Astrocyte (in vitro differentiated cells and primary cell): Measurements from ENCODE around the gene GDF9. TPM values are rescaled to one million over a fixed set of nuclear protein-coding genes. Genes with fewer than 3 reads are reported as not detected.

Experiments
- DNase-seq: peaks from one replicate; pipeline ENCODE4 v3.0.0-alpha.2; 2010; ENCODE audit warnings: low read depth
- FAIRE-seq: peaks from 2 replicates; lab custom pipeline; 2011; peaks lifted over from hg19 to GRCh38; lab: Jason Lieb, UNC
- H2AFZ ChIP-seq: 2 replicates; pipeline ENCODE4 v1.6.0; 2012; ENCODE audit warnings: low read depth, low read length, inconsistent platforms
- H3K27ac ChIP-seq: 2 replicates; pipeline ENCODE4 v1.5.1; 2011; ENCODE audit warnings: low read depth, low read length, inconsistent platforms
- H3K27me3 ChIP-seq: 2 replicates; pipeline ENCODE4 v1.6.0; 2011; ENCODE audit warnings: low read length, inconsistent platforms; ENCODE audit not compliant: insufficient read depth
- H3K36me3 ChIP-seq: 2 replicates; pipeline ENCODE4 v1.5.1; 2011; ENCODE audit warnings: low read length, inconsistent platforms; ENCODE audit not compliant: insufficient read depth
- H3K4me1 ChIP-seq: 2 replicates; pipeline ENCODE4 v1.5.1; 2011; ENCODE audit warnings: low read length, inconsistent platforms; ENCODE audit not compliant: insufficient read depth
- H3K4me2 ChIP-seq: 2 replicates; pipeline ENCODE4 v1.6.0; 2012; ENCODE audit warnings: low read length, inconsistent platforms
- H3K4me3 ChIP-seq: 2 replicates; pipeline ENCODE4 v1.5.1; 2011; ENCODE audit warnings: low read depth, mild to moderate bottlenecking, low read length, inconsistent platforms; ENCODE audit not compliant: insufficient read depth
- H3K79me2 ChIP-seq: 2 replicates; pipeline ENCODE4 v1.6.0; 2012; ENCODE audit warnings: mild to moderate bottlenecking, low read length, inconsistent platforms; ENCODE audit not compliant: insufficient read depth
- H3K9ac ChIP-seq: 2 replicates; pipeline ENCODE4 v1.6.0; 2012; ENCODE audit warnings: mild to moderate bottlenecking, low read length, inconsistent platforms
- H3K9me3 ChIP-seq: 2 replicates; pipeline ENCODE4 v1.5.1; 2012; ENCODE audit warnings: low read depth, mild to moderate bottlenecking, low read length, inconsistent platforms; ENCODE audit not compliant: insufficient read depth
- H4K20me1 ChIP-seq: 2 replicates; pipeline ENCODE4 v1.6.0; 2012; ENCODE audit warnings: low read length, inconsistent platforms; ENCODE audit not compliant: insufficient read depth
- H3K27ac Mint-ChIP-seq: one replicate; pipeline ENCODE4 v1.8.0; 2021; ENCODE audit warnings: mild to moderate bottlenecking, mixed read lengths; ENCODE audit not compliant: unreplicated experiment
- H3K27me3 Mint-ChIP-seq: one replicate; pipeline ENCODE4 v1.8.0; 2021; ENCODE audit warnings: low read depth, mixed read lengths; ENCODE audit not compliant: unreplicated experiment
- H3K36me3 Mint-ChIP-seq: one replicate; pipeline ENCODE4 v1.8.0; 2021; ENCODE audit warnings: low read depth, mixed read lengths; ENCODE audit not compliant: unreplicated experiment
- H3K4me1 Mint-ChIP-seq: one replicate; pipeline ENCODE4 v1.8.0; 2021; ENCODE audit warnings: low read depth, mixed read lengths; ENCODE audit not compliant: unreplicated experiment
- H3K4me3 Mint-ChIP-seq: one replicate; pipeline ENCODE4 v1.8.0; 2021; ENCODE audit warnings: mild to moderate bottlenecking, moderate library complexity, mixed read lengths; ENCODE audit not compliant: unreplicated experiment
- H3K9me3 Mint-ChIP-seq: one replicate; pipeline ENCODE4 v1.8.0; 2021; ENCODE audit warnings: mild to moderate bottlenecking, mixed read lengths; ENCODE audit not compliant: unreplicated experiment
- EZH2 ChIP-seq: IDR thresholded peaks from 2 replicates; pipeline ENCODE4 v1.6.1; 2012; ENCODE audit warnings: mild to moderate bottlenecking, low read length, inconsistent platforms; ENCODE audit not compliant: insufficient read depth
- total RNA-seq: library from RNA; stranded (reverse); gene quantifications from 2 replicates; pipeline ENCODE4 v1.2.1, GENCODE V29; 2021
- TF ChIP-seq, protein P1 (sequence below): IDR thresholded peaks from 2 replicates; pipeline ENCODE4 v1.5.1; 2011; ENCODE audit warnings: low read depth, mild to moderate bottlenecking, inconsistent platforms, low read length, moderate library complexity; ENCODE audit not compliant: insufficient read depth

Gene GDF9
- total RNA-seq, 1 donor from 2014 or later, result 0.34 TPM

DNA sequence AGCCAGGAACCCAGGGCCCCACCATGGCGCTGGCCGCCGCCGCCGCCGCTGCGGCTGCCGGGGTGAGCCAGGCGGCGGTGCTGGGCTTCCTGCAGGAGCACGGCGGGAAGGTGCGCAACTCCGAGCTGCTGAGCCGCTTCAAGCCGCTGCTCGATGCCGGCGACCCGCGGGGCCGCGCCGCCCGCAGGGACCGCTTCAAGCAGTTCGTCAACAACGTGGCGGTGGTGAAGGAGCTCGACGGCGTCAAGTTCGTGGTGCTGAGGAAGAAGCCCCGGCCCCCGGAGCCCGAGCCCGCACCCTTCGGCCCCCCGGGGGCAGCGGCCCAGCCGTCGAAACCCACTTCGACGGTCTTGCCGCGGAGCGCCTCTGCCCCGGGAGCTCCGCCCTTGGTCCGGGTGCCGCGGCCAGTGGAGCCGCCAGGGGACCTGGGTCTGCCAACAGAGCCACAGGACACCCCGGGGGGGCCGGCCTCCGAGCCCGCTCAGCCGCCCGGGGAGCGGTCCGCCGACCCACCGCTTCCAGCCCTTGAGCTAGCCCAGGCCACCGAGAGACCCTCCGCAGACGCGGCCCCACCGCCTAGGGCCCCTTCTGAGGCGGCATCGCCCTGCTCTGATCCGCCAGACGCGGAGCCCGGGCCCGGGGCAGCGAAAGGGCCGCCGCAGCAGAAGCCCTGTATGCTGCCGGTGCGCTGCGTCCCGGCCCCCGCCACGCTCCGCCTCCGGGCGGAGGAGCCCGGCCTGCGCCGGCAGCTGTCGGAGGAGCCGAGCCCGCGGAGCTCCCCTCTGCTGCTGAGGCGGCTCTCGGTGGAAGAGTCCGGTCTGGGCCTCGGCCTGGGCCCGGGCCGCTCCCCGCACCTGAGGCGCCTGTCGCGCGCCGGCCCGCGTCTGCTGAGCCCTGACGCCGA is 52.4 kb downstream of the GDF9 start:
- DNase-seq (no peak), FAIRE-seq (no peak)
- Histone ChIP-seq H2AFZ (peak overlapping the region; percentile 81), H4K20me1 (no peaks in the 10 kb centered on the region), H3K9ac (no peak overlapping the region), H3K27ac (no peak overlapping the region), H3K79me2 (no peaks in the 10 kb centered on the region), H3K36me3 (no peaks in the 10 kb centered on the region), H3K27me3 (peaks cover 20% of the 10 kb centered on the region), H3K4me1 (peaks cover 4% of the 10 kb centered on the region), H3K4me2 (peak overlapping the region; percentile 72), H3K4me3 (no peak overlapping the region), H3K9me3 (no peaks in the 10 kb centered on the region)
- Mint-ChIP-seq H3K36me3 (no peaks in the 10 kb centered on the region), H3K4me1 (peaks cover 2% of the 10 kb centered on the region), H3K4me3 (no peak overlapping the region), H3K9me3 (no peaks in the 10 kb centered on the region), H3K27me3 (peaks cover 39% of the 10 kb centered on the region), H3K27ac (no peak overlapping the region)
- peak; percentile 74 for TF ChIP-seq EZH2
- TF ChIP-seq, protein P1, sequence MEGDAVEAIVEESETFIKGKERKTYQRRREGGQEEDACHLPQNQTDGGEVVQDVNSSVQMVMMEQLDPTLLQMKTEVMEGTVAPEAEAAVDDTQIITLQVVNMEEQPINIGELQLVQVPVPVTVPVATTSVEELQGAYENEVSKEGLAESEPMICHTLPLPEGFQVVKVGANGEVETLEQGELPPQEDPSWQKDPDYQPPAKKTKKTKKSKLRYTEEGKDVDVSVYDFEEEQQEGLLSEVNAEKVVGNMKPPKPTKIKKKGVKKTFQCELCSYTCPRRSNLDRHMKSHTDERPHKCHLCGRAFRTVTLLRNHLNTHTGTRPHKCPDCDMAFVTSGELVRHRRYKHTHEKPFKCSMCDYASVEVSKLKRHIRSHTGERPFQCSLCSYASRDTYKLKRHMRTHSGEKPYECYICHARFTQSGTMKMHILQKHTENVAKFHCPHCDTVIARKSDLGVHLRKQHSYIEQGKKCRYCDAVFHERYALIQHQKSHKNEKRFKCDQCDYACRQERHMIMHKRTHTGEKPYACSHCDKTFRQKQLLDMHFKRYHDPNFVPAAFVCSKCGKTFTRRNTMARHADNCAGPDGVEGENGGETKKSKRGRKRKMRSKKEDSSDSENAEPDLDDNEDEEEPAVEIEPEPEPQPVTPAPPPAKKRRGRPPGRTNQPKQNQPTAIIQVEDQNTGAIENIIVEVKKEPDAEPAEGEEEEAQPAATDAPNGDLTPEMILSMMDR, result no peak

- no peak within 1 kb of the TSS for H3K27ac ChIP-seq
- no peaks in the 10 kb centered on the region for H4K20me1 ChIP-seq
- peak within 1 kb of the TSS; percentile 41 for H3K27ac Mint-ChIP-seq
- no peak within 1 kb of the TSS for H3K9ac ChIP-seq
- FAIRE-seq (no peak), DNase-seq (no peak)
- H3K9me3 ChIP-seq, result no peaks in the 10 kb centered on the region
- H3K79me2 ChIP-seq, result no peaks in the 10 kb centered on the region
- H3K4me3 ChIP-seq, result no peak within 1 kb of the TSS
- H3K27me3 Mint-ChIP-seq, result peaks cover 38% of the 10 kb centered on the region
- H3K36me3 ChIP-seq, result no peaks in the 10 kb centered on the region
- TF ChIP-seq EZH2, result peak; percentile 11
- TF ChIP-seq, protein P1, result no peak
- H3K4me3 Mint-ChIP-seq, result peak within 1 kb of the TSS; percentile 79
- H3K4me1 ChIP-seq, result peaks cover 4% of the 10 kb centered on the region
- peaks cover 20% of the 10 kb centered on the region for H3K27me3 ChIP-seq
- no peaks in the 10 kb centered on the region for H3K9me3 Mint-ChIP-seq
- H3K36me3 Mint-ChIP-seq, result no peaks in the 10 kb centered on the region
- peaks cover 2% of the 10 kb centered on the region for H3K4me1 Mint-ChIP-seq
- H2AFZ ChIP-seq, result peak within 1 kb of the TSS; percentile 81
- peak within 1 kb of the TSS; percentile 72 for H3K4me2 ChIP-seq
Observed at GRCh38 chr5:132812781-132813598, 53.3 kb downstream of the GDF9 start, which contains the start of gene SOWAHA. SOWAHA (plus strand) TSS chr5:132813302; CDS start chr5:132813622, 320 bp downstream.
